Ureter (tissue), 1 donor: ENCODE results near the gene DOCK6. TPM values are rescaled to one million over a fixed set of nuclear protein-coding genes. Genes with fewer than 3 reads are reported as not detected.

ENCODE experiments used
- total RNA-seq: library from RNA; stranded (reverse); gene quantifications from one replicate; pipeline ENCODE4 v1.2.4, GENCODE V29; 2023
- donor health status: DM: yes; HTN: yes; CAD: no.

The DOCK6 gene
- total RNA-seq, 1 donor from 2014 or later = 125 TPM

Other genes with a start within 250 kb of the DOCK6 start
- 78.2 TPM for gene LDLR, start 173.1 kb downstream of the DOCK6 start, total RNA-seq
- 1.4 TPM for gene SPC24, start 106.7 kb downstream of the DOCK6 start, total RNA-seq
- 170 TPM for gene KANK2, start 65.0 kb downstream of the DOCK6 start, total RNA-seq
- not detected for gene ANGPTL8, start 22.9 kb downstream of the DOCK6 start, total RNA-seq
- not detected for gene TSPAN16, start 33.6 kb upstream of the DOCK6 start, total RNA-seq
- gene RAB3D, start 77.1 kb upstream of the DOCK6 start, total RNA-seq = 58.1 TPM
- 185 TPM for gene TMEM205, start 83.7 kb upstream of the DOCK6 start, total RNA-seq
- 44.4 TPM for gene CCDC159, start 84.0 kb upstream of the DOCK6 start, total RNA-seq
- gene PLPPR2, start 92.9 kb upstream of the DOCK6 start, total RNA-seq = 25.5 TPM
- gene SWSAP1, start 112.1 kb upstream of the DOCK6 start, total RNA-seq = 4.3 TPM
- 6.7 TPM for gene EPOR, start 121.8 kb upstream of the DOCK6 start, total RNA-seq
- gene RGL3, start 156.8 kb upstream of the DOCK6 start, total RNA-seq = 44.2 TPM
- 0.78 TPM for gene ODAD3, start 172.6 kb upstream of the DOCK6 start, total RNA-seq
- 267 TPM for gene PRKCSH, start 173.1 kb upstream of the DOCK6 start, total RNA-seq
- gene ELAVL3, start 218.5 kb upstream of the DOCK6 start, total RNA-seq = not detected
- 10.9 TPM for gene ZNF653, start 243.3 kb upstream of the DOCK6 start, total RNA-seq